ENCODE results near the gene EPHA5.
A peak's percentile ranks its signal among the peaks of the same experiment; 100 is the strongest.

Gene EPHA5

GRCh38 chr4:65344278-65344825 is 325.9 kb downstream of the EPHA5 start:
- no peaks in the 10 kb centered on the region for H4K20me1 ChIP-seq (ENCODE audit: insufficient read depth, low read length)
- H3K9ac ChIP-seq (ENCODE audit: low read depth, low read length), result no peak overlapping the region
- TF ChIP-seq, protein P1, sequence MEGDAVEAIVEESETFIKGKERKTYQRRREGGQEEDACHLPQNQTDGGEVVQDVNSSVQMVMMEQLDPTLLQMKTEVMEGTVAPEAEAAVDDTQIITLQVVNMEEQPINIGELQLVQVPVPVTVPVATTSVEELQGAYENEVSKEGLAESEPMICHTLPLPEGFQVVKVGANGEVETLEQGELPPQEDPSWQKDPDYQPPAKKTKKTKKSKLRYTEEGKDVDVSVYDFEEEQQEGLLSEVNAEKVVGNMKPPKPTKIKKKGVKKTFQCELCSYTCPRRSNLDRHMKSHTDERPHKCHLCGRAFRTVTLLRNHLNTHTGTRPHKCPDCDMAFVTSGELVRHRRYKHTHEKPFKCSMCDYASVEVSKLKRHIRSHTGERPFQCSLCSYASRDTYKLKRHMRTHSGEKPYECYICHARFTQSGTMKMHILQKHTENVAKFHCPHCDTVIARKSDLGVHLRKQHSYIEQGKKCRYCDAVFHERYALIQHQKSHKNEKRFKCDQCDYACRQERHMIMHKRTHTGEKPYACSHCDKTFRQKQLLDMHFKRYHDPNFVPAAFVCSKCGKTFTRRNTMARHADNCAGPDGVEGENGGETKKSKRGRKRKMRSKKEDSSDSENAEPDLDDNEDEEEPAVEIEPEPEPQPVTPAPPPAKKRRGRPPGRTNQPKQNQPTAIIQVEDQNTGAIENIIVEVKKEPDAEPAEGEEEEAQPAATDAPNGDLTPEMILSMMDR (IDR thresholded peaks at IDR 0.05; ENCODE audit: borderline replicate concordance, extremely low read depth, low read length, poor library complexity, severe bottlenecking), result no peak
- no peak for TF ChIP-seq EZH2 (IDR thresholded peaks at IDR 0.05; ENCODE audit: borderline replicate concordance, low read depth, low read length, severe bottlenecking)
- H3K36me3 ChIP-seq (ENCODE audit: insufficient read depth, low read length), result no peaks in the 10 kb centered on the region
- no peak overlapping the region for H3K4me3 ChIP-seq (ENCODE audit: low read depth in 1 of 2, low read length in 2 of 2)
- H3K4me2 ChIP-seq (ENCODE audit: insufficient read depth, low read length), result no peak overlapping the region
- H3K9me3 ChIP-seq (ENCODE audit: insufficient read depth, low read length, severe bottlenecking), result no peaks in the 10 kb centered on the region
- no peak overlapping the region for H3K27ac ChIP-seq (ENCODE audit: low read length)
- H3K4me1 ChIP-seq (ENCODE audit: insufficient read depth, low read length), result peaks cover 17% of the 10 kb centered on the region
- H2AFZ ChIP-seq (ENCODE audit: low read depth, low read length), result peak overlapping the region; percentile 29; the same call in 1 of the 2 replicates
- H3K27me3 ChIP-seq (ENCODE audit: insufficient read depth, low read length, poor library complexity), result no peaks in the 10 kb centered on the region
- DNase-seq (no peak), ATAC-seq (ENCODE audit: insufficient read depth, low read depth) (no peak)
- no peaks in the 10 kb centered on the region for H3K79me2 ChIP-seq (ENCODE audit: insufficient read depth, low read length)

DNA sequence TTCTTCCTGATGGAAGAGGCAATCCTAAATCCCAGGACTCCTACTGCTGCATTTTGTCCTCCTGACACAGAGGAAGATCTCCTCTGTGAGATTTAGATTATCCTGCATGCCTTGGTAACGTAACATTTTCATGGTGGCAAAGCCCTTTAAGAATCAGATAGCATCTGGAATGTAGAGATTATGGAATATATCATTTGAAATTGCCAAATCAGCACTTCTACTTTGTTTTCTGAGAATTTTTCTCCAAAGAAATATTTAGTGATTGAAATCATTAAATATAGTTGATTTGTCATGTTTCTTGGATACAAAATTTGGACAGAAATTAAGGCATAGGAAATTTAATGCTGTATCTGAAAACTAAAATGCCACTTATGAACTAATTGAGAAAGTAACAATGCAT is 326.9 kb downstream of the EPHA5 start:
- no peaks in the 10 kb centered on the region for H3K9me3 ChIP-seq (ENCODE audit: insufficient read depth, low read length, severe bottlenecking)
- H3K4me2 ChIP-seq (ENCODE audit: insufficient read depth, low read length), result no peak overlapping the region
- ATAC-seq (ENCODE audit: insufficient read depth, low read depth) (no peak), DNase-seq (no peak)
- H3K27ac ChIP-seq (ENCODE audit: low read length), result no peak overlapping the region
- H3K9ac ChIP-seq (ENCODE audit: low read depth, low read length), result no peak overlapping the region
- H4K20me1 ChIP-seq (ENCODE audit: insufficient read depth, low read length), result no peaks in the 10 kb centered on the region
- H3K4me3 ChIP-seq (ENCODE audit: low read depth in 1 of 2, low read length in 2 of 2), result no peak overlapping the region
- TF ChIP-seq EZH2 (IDR thresholded peaks at IDR 0.05; ENCODE audit: borderline replicate concordance, low read depth, low read length, severe bottlenecking), result no peak
- TF ChIP-seq, protein P1 (IDR thresholded peaks at IDR 0.05; ENCODE audit: borderline replicate concordance, extremely low read depth, low read length, poor library complexity, severe bottlenecking), result no peak
- H3K36me3 ChIP-seq (ENCODE audit: insufficient read depth, low read length), result no peaks in the 10 kb centered on the region
- H3K27me3 ChIP-seq (ENCODE audit: insufficient read depth, low read length, poor library complexity), result no peaks in the 10 kb centered on the region
- H3K4me1 ChIP-seq (ENCODE audit: insufficient read depth, low read length), result peaks cover 17% of the 10 kb centered on the region
- no peak overlapping the region for H2AFZ ChIP-seq (ENCODE audit: low read depth, low read length)
- H3K79me2 ChIP-seq (ENCODE audit: insufficient read depth, low read length), result no peaks in the 10 kb centered on the region

- Histone ChIP-seq H2AFZ (ENCODE audit: low read depth, low read length) (no peak overlapping the region), H3K79me2 (ENCODE audit: insufficient read depth, low read length) (no peaks in the 10 kb centered on the region), H3K9ac (ENCODE audit: low read depth, low read length) (no peak overlapping the region), H3K9me3 (ENCODE audit: insufficient read depth, low read length, severe bottlenecking) (no peaks in the 10 kb centered on the region), H3K27me3 (ENCODE audit: insufficient read depth, low read length, poor library complexity) (no peaks in the 10 kb centered on the region), H3K36me3 (ENCODE audit: insufficient read depth, low read length) (no peaks in the 10 kb centered on the region), H3K4me1 (ENCODE audit: insufficient read depth, low read length) (peaks cover 17% of the 10 kb centered on the region), H3K4me2 (ENCODE audit: insufficient read depth, low read length) (no peak overlapping the region), H4K20me1 (ENCODE audit: insufficient read depth, low read length) (no peaks in the 10 kb centered on the region), H3K27ac (ENCODE audit: low read length) (no peak overlapping the region), H3K4me3 (ENCODE audit: low read depth in 1 of 2, low read length in 2 of 2) (no peak overlapping the region)
- ATAC-seq (ENCODE audit: insufficient read depth, low read depth) (no peak), DNase-seq (no peak)
- TF ChIP-seq, protein P1 (IDR thresholded peaks at IDR 0.05; ENCODE audit: borderline replicate concordance, extremely low read depth, low read length, poor library complexity, severe bottlenecking), result no peak
- TF ChIP-seq EZH2 (IDR thresholded peaks at IDR 0.05; ENCODE audit: borderline replicate concordance, low read depth, low read length, severe bottlenecking), result no peak
These were observed 328.7 kb downstream of the EPHA5 start for GRCh38 chr4:65341557-65341956.

All from DND-41 (cell line).